ENCODE data around the gene DZIP1.

Gene DZIP1

GRCh38 chr13:95544293-95544692, 100.2 kb downstream of the DZIP1 start:
- TF ChIP-seq FOXP2 (optimal IDR thresholded peaks at IDR 0.05; ENCODE audit: borderline replicate concordance, extremely low read depth, extremely low read length, insufficient read depth) (no peak), TAF1 (IDR thresholded peaks at IDR 0.05; ENCODE audit: borderline replicate concordance, insufficient read depth, low read length) (no peak), SIN3A (IDR thresholded peaks at IDR 0.05; ENCODE audit: borderline replicate concordance, insufficient read depth, low read length) (no peak), POLR2AphosphoS5 (IDR thresholded peaks at IDR 0.05; ENCODE audit: low read depth, low read length) (no peak)
- TF ChIP-seq, protein P1, sequence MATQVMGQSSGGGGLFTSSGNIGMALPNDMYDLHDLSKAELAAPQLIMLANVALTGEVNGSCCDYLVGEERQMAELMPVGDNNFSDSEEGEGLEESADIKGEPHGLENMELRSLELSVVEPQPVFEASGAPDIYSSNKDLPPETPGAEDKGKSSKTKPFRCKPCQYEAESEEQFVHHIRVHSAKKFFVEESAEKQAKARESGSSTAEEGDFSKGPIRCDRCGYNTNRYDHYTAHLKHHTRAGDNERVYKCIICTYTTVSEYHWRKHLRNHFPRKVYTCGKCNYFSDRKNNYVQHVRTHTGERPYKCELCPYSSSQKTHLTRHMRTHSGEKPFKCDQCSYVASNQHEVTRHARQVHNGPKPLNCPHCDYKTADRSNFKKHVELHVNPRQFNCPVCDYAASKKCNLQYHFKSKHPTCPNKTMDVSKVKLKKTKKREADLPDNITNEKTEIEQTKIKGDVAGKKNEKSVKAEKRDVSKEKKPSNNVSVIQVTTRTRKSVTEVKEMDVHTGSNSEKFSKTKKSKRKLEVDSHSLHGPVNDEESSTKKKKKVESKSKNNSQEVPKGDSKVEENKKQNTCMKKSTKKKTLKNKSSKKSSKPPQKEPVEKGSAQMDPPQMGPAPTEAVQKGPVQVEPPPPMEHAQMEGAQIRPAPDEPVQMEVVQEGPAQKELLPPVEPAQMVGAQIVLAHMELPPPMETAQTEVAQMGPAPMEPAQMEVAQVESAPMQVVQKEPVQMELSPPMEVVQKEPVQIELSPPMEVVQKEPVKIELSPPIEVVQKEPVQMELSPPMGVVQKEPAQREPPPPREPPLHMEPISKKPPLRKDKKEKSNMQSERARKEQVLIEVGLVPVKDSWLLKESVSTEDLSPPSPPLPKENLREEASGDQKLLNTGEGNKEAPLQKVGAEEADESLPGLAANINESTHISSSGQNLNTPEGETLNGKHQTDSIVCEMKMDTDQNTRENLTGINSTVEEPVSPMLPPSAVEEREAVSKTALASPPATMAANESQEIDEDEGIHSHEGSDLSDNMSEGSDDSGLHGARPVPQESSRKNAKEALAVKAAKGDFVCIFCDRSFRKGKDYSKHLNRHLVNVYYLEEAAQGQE (IDR thresholded peaks at IDR 0.05; ENCODE audit: insufficient read depth in 1 of 2, low read depth in 2 of 2, low read length in 2 of 2): no peak

DNA sequence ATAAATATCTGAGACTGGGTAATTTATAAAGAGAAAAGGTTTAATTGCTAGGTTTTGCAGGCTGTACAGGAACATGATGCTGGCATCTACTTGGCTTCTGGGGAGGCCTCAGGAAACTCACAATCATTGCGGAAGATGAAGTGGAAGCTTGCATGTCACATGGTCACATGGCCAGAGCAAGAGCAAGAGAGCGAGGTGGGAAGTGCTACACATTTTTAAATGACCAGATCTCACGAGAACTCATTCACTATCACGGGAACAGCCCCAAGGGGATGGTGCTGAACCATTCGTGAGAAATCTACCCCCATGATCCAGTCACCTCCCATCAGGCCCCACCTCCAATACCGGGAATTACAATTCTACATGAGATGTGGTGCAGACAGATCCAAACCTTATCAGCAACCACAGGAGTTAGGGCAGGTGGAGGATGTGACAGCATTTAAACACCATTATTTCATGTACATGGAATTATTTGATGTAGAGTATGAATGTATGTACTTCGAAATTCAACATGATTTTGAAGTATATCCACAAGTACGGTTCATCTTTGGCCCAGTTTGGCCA, 102.5 kb downstream of the DZIP1 start:
- TF ChIP-seq POLR2AphosphoS5 (IDR thresholded peaks at IDR 0.05; ENCODE audit: low read depth, low read length) (no peak), SIN3A (IDR thresholded peaks at IDR 0.05; ENCODE audit: borderline replicate concordance, insufficient read depth, low read length) (no peak), FOXP2 (optimal IDR thresholded peaks at IDR 0.05; ENCODE audit: borderline replicate concordance, extremely low read depth, extremely low read length, insufficient read depth) (no peak)
- TF ChIP-seq, protein P1 (IDR thresholded peaks at IDR 0.05; ENCODE audit: insufficient read depth in 1 of 2, low read depth in 2 of 2, low read length in 2 of 2): no peak

DNA sequence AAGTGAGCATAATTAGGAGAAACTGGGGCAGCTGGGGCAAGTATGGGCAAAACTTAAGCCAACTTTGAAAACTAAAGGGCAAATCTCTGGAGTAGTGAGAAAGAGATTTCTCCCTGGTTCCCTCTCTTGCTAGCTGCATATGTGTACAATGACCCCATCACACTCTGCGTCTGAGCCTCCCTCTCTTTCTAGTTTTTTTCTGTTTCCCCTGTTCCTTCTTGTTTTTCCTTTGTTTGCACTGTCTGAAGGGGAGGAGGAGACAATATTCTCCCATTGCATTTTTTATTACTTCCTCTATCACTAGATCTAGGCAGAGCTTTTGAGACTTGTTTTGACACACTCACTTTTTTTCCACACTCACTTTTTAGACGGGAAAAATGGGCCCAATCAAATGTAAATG, 103.2 kb downstream of the DZIP1 start:
- TF ChIP-seq POLR2AphosphoS5 (IDR thresholded peaks at IDR 0.05; ENCODE audit: low read depth, low read length) (no peak), FOXP2 (optimal IDR thresholded peaks at IDR 0.05; ENCODE audit: borderline replicate concordance, extremely low read depth, extremely low read length, insufficient read depth) (no peak), SIN3A (IDR thresholded peaks at IDR 0.05; ENCODE audit: borderline replicate concordance, insufficient read depth, low read length) (no peak), TAF1 (IDR thresholded peaks at IDR 0.05; ENCODE audit: borderline replicate concordance, insufficient read depth, low read length) (no peak)
- TF ChIP-seq, protein P1 (IDR thresholded peaks at IDR 0.05; ENCODE audit: insufficient read depth in 1 of 2, low read depth in 2 of 2, low read length in 2 of 2): no peak

- TF ChIP-seq FOXP2 (optimal IDR thresholded peaks at IDR 0.05; ENCODE audit: borderline replicate concordance, extremely low read depth, extremely low read length, insufficient read depth) (no peak), POLR2AphosphoS5 (IDR thresholded peaks at IDR 0.05; ENCODE audit: low read depth, low read length) (no peak), SIN3A (IDR thresholded peaks at IDR 0.05; ENCODE audit: borderline replicate concordance, insufficient read depth, low read length) (no peak), TAF1 (IDR thresholded peaks at IDR 0.05; ENCODE audit: borderline replicate concordance, insufficient read depth, low read length) (no peak)
- TF ChIP-seq, protein P1 (IDR thresholded peaks at IDR 0.05; ENCODE audit: insufficient read depth in 1 of 2, low read depth in 2 of 2, low read length in 2 of 2): no peak
These were observed 103.6 kb downstream of the DZIP1 start for GRCh38 chr13:95540888-95541287.

All from PFSK-1 (cell line).